ENCODE data around the gene MSI2. TPM values are rescaled to one million over a fixed set of nuclear protein-coding genes. Genes with fewer than 3 reads are reported as not detected.

MSI2 gene
- total RNA-seq, 4 donors from 2014 or later = 14.9 to 24.4 (median 19.8) TPM

DNA sequence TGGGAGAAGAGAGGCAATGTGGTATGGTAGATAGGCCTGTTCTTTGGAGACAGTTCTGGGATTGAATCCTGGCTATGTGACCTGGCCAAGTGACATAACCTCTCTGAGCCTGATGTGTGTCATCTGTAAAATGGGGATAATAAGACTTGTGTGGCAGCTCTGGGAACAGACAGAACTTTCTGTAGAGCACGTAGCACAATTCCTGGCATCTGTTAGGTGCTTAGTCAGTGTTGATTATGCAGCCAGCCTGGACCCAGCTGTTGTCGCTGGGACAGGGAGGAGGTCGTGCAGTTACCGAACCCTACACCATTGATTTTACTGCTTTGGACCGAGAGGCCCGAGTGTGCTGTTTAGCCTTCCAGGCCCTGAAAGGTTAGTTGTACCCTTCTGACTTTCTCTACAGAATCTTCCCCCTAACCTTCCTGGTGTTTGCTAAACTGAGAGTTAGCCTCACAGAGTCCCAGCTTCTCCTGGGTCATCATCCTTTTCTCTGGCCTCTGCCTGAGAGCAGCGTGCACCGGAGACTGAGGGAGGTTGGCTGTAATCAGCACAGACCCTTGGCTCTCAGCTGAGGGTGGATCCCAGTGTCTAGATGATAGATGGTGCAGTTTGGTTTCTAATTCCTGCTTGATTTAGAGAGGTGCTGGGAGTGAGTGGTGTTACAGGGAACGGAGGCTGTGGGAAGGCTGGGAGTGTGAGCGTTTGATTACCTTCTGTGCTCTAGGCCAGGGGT lies 31.9 kb downstream of the MSI2 start:
- ATAC-seq (ENCODE audit: low FRiP score) (peak; percentile 60), DNase-seq (ENCODE audit: low spot score) (no peak)
- TF ChIP-seq, protein P1, sequence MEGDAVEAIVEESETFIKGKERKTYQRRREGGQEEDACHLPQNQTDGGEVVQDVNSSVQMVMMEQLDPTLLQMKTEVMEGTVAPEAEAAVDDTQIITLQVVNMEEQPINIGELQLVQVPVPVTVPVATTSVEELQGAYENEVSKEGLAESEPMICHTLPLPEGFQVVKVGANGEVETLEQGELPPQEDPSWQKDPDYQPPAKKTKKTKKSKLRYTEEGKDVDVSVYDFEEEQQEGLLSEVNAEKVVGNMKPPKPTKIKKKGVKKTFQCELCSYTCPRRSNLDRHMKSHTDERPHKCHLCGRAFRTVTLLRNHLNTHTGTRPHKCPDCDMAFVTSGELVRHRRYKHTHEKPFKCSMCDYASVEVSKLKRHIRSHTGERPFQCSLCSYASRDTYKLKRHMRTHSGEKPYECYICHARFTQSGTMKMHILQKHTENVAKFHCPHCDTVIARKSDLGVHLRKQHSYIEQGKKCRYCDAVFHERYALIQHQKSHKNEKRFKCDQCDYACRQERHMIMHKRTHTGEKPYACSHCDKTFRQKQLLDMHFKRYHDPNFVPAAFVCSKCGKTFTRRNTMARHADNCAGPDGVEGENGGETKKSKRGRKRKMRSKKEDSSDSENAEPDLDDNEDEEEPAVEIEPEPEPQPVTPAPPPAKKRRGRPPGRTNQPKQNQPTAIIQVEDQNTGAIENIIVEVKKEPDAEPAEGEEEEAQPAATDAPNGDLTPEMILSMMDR (IDR thresholded peaks at IDR 0.05) = no peak

GRCh38 chr17:57288773-57289121 lies 32.4 kb downstream of the MSI2 start:
- DNase-seq (ENCODE audit: low spot score) (no peak), ATAC-seq (ENCODE audit: low FRiP score) (no peak)
- TF ChIP-seq, protein P1 (IDR thresholded peaks at IDR 0.05) = no peak

- no peak for ATAC-seq (ENCODE audit: low FRiP score)
- TF ChIP-seq, protein P1 (IDR thresholded peaks at IDR 0.05) = no peak
- no peak for DNase-seq (ENCODE audit: low spot score)
Measured at GRCh38 chr17:57289130-57289529, 32.8 kb downstream of the MSI2 start.

- TF ChIP-seq, protein P1 (IDR thresholded peaks at IDR 0.05) = no peak
- ATAC-seq (ENCODE audit: low FRiP score) = no peak
- DNase-seq (ENCODE audit: low spot score) = no peak
Measured at GRCh38 chr17:57289613-57290012, 33.3 kb downstream of the MSI2 start.

GRCh38 chr17:57290981-57291380 lies 34.7 kb downstream of the MSI2 start:
- DNase-seq (ENCODE audit: low spot score) (no peak), ATAC-seq (ENCODE audit: low FRiP score) (no peak)
- TF ChIP-seq, protein P1 (IDR thresholded peaks at IDR 0.05) = no peak

GRCh38 chr17:57292091-57292490 lies 35.8 kb downstream of the MSI2 start:
- ATAC-seq (ENCODE audit: low FRiP score) (no peak), DNase-seq (ENCODE audit: low spot score) (no peak)
- TF ChIP-seq, protein P1 (IDR thresholded peaks at IDR 0.05) = no peak

- no peak for DNase-seq (ENCODE audit: low spot score)
- ATAC-seq (ENCODE audit: low FRiP score) = no peak
- TF ChIP-seq, protein P1 (IDR thresholded peaks at IDR 0.05) = no peak
Measured at GRCh38 chr17:57293077-57293476, 36.8 kb downstream of the MSI2 start.
